Mesenteric fat pad (tissue), 1 donor: Measurements from ENCODE around the gene CBFA2T3. TPM values are rescaled to one million over a fixed set of nuclear protein-coding genes. Genes with fewer than 3 reads are reported as not detected.

Source experiments
- DNase-seq: peaks from one replicate; pipeline ENCODE4 v3.0.0-alpha.2; 2020; ENCODE audit warnings: low spot score
- total RNA-seq: library from RNA; stranded (reverse); fragmentation: NEBNext Ultra II Directional; extraction: Animal tissue kit (Norgen Biotek cat#: 25700); gene quantifications from one replicate; pipeline ENCODE4 v1.2.1, GENCODE V29; 2021
- donor health status: DM: yes; HTN: yes; CAD: no.

The CBFA2T3 gene
- total RNA-seq, 1 donor from 2014 or later, result 8.5 TPM

DNA sequence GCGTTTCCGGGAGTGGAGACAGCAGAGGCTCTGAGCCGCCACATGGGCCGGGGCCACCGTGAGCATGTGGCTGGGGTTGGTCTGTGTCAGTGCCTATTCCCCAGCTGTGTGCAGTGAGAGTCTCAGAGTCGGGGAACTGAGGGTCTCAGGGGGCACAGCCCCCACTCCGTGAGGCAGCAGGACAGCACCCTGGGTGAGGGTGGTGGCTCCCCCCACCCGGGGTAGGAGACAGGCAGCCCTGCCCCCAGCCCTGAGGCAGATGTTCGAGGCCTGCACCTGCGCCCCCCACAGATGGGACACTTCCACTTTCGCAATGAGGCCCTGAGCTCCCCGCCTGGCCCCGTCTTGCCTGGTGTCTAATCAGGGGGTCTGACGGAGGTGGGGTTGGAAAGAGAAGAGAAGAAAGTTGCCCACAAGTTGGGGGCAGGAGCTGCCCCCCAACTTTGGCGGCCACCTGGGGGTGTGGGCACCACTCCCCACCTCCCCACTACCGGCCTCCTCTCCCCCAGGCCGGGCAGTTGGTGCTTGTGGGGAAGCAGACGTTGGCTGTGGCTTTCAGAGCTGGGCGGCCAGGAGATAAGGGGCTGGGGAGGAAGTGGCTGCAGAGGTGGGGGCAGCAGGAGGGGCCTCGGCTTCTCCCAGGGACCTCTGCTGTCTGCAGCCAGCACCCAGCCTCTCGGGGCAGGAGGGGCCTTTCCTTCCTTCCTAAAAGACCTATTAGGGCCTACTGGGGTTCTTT, 1.8 kb upstream of the CBFA2T3 start:
- DNase-seq, result no peak

DNA sequence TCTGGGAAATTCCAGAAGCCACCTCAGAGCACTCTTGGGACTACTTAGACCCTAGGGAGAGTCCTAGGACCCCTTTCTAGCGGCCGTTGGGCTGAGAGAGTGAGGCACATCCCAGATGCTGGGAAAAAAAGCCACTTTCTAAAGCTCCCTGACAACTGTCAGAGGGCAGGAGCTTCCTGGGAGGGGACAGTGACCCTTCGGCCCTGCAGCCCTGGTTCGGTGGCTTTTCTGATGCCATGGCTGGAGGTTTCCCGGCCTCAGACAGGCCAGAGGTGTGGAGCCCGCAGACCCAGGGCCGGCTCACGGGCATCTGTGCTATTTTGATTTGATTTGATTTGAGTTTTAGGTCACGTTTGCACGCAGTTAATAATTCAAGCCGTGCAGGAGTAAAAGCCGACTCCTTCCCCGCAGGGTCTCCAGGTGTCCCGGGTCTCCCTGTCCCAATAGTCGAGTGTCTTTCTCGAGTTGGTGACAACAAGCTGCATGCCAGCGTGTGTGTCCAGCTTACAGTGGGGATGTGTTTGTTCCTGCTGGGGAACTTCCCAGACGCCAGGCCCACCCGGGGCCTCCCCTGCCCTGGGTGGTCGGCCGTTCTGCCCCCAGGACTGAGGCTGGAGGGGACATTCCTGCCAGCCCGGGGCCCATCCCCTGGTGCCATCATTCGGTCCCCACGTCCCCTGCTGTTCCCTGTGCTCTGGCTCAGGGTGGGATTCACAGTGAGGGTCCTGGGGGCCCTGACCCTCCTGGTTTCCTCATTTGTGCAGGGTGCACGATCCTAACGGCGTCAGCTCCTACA, 1.0 kb upstream of the CBFA2T3 start:
- DNase-seq, result no peak

DNA sequence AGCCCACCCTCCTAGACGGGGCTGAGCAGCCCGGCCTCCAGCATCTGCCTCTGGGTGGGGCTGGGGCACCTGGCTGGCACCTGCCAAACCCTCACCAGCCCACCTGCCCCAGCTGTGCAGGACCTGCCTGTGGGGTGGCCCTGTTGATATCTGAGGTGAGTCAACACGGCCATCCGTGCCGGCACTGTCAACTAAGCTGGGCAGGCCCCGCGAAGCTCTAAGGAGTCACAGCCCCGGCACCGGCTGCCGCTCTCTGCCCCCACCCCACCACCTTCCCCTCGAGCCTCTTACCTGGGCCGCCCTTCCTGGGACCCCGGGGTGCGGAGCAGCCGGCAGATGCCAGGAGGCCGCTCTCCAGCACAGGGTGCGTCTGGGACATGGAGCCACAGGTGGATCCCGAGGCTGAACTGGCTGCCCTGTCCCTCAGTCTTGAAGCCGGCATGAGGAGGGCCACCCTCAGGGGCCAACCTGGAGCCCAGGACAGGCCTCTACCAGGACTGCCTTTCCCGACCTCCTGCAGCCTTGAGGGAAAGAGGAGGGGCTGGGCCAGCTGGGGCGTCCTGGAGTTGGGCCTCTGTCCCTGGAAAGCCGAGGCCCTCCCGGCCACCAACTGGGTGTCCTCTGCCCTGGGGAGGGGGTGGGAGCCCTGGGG, 515 bp downstream of the CBFA2T3 start:
- no peak for DNase-seq

DNA sequence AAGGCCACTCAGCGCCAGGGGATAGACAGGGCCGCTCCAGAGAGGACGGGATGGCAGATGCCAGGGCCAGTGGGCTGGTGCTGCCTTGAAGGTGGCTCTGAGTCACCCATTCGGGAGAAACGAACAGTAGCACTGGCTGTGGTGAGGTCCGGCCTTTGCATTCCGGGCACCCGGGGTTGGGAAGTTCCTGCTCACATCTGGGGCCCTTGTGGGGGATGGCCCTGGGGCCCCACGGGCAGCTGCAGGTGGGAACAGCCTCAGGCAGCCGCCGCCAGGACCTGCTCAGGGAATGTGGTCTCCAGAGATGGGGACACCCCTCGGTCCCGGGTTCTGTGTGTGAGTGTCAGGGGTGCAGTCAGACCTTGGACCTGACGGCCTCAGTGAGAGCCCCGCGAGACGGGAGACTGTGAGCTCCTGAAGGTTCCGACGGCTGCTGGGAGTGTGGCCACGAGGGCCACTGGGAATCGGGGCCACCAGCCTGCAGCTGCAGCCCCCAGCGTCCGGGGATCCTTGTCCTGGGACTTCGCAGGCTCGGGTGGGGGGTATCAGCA, 1.4 kb downstream of the CBFA2T3 start:
- DNase-seq, result no peak

DNA sequence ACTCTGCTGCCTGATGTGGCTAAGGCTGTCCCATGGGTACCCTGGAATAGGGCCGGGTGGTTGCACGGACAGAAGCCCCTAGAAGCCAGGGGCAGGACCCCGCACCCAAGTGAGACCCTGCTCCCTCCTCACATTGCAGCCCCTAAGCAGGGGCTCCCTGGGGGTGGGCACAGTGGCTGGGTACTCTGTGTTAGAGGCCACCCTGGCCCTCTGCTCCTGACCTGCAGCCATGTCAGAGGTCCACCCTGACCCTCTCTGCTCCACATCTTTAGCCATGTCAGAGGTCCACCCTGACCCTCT, 2.1 kb downstream of the CBFA2T3 start:
- no peak for DNase-seq

DNA sequence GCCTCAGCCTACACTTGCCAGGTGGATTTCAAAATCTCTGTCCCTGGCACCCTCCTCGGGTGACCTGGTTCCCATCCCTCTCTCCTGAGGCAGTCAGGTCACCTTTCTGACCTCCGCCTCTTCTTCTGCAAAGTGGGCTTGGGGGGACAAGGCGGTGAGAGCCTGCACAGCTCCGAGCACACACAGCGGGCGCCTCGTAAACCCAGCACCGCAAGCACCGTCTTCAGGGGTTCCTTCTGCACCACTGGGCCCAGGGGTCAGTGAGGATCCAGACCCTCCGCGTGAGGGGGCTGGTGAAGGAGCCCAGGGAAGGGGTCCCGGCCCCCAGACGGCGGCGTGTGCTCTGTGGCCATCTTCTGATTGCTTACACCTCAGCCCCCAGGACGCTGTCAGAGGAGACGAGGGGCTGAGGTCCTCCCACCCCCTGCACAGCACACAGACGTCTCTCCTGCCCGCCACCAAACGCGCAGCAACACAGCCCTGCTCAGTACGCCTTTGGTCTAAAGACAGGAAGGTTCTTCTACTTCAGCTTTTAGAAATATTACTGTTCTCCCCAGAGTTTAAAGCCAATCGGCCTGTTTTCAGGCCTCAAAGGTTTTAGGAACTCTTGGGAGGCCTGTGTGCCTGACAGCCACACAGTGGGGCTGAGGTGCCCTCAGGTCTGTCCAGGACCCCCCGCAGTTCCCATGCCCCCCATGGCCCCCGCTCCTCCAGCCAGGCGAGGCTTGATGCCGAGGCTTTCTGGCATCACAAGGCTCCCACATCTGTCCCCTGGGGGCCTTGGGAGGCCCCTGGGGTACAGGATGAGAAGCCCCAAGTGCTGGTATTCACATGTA, 2.7 kb downstream of the CBFA2T3 start:
- no peak for DNase-seq

DNA sequence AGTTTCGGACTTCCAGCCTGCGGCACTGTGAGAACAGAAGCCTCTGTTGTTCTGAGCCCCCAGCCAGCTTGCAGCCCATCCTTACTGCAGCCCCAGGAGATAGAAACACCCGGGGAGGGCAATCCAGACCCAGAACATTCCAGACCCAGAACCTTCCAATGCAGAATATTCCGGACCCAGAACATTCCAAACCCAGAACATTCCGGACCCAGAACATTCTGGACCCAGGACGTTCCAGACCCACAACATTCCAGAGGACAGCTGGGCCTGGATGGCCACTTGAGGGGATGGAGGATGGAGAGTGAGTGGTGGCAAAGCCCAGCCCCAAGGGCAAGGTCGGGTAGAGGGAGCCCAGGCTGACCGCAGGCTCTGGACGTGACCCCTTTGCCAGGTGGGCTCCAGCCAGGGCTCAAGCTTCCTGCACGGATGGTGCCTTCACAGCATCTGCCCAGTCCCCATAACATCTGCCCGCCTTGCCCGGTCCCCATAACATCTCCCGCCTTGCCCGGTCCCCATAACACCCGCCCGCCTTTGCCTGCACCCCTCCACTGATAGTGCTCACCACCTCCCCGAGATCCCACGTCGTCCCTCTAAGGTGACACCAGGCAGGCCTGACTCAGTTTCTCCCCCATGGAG, 3.5 kb downstream of the CBFA2T3 start:
- DNase-seq, result no peak

DNA sequence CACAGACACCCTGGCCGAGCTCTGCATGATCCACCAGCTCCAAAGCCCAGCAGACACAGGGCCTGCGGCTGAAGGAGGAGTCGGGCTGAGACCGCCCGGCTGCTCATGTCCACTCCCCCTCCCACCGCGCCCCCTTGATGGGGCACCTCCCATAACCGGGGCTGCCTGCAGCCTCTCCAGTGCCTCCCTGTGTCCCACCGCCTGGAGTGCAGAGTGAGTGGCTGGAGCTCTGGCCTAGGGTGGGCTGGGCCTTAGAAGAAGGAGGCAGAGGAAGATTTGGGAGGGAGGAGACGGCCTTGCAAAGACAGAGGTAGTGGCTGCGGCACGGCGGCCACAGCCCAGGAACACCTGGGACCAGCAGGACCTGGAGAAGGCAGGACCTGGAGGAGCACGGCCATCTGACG, 4.0 kb downstream of the CBFA2T3 start:
- no peak for DNase-seq

DNA sequence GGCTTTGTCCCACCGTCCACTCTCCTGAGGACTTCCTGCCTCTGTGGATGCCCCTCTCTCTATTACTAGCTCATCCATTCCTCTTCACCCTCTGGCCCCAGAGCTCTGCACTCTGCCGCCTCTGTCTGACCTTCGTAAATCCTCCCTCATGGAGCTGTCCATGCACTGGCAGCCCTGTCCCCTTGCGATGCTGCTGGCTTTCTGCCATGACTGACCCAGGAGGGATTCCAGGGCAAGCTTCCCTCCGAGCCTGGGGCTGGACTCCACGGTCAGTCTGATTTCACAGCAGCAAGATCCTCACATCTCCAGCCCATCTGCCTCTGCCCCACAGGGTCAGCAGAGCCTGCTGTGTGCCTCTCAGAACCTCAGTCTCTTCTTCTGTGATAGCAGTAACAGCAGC, 4.7 kb downstream of the CBFA2T3 start:
- DNase-seq, result no peak

DNA sequence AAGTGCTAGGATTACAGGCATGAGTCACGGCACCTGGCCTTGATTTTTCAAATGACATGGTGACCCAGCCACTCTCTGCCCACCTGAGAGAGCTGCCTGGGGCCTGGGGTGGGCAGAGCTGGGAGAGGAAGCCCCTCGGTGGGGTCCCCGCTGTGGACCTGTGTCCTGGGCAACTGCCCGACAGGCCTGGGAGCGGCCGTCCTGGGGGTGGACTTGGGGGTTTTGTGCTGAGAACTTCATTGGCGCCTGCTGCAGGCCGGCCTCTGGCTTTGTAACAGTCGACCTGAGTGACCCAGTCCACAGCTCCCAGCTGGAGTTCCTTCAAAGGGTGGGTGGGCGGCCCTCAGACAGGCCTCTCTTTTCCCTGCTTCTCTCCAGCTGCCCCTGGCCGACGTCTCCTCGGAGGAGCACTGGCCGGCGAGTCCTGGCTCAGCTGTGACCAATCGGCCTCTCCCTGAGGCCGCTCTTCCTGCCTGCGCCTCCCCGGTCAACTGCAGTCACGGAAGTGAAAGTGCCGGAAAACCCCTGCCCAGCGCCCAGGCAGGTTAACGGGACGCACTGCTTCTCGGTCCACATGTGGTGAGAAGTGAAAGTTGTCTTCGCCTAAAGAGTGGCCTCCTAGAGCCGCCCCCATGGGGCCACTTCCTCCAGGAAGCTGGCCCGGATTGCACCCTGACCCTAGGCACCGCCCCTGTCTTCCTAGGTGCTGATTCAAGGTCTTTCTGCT, 5.5 kb downstream of the CBFA2T3 start:
- no peak for DNase-seq

DNA sequence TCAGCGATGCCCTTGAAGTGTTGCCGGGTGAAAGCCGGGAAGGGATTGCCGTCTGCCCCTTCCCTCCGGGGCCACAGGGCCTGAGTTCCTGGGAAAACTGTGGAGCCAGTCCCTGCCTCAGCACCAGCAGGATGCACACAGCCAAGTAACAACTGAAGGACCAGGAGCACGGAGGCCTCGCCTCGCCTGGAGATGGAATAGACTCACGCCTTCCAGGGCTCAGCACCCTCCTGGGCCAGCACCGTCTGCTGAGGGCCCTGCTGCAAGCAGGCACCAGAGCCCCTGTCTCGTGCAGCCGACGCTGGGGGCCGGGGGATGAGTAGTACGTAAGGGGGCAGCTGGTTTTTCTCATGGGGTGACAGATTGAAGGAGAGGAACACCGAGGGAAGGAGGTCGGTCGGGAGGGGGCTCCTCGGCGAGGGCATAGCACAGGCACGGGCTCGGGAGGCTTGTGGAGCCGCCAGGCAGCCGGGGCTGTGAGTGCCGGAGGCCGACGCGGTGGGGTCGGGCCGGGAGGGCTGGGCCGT, 6.4 kb downstream of the CBFA2T3 start:
- no peak for DNase-seq

DNA sequence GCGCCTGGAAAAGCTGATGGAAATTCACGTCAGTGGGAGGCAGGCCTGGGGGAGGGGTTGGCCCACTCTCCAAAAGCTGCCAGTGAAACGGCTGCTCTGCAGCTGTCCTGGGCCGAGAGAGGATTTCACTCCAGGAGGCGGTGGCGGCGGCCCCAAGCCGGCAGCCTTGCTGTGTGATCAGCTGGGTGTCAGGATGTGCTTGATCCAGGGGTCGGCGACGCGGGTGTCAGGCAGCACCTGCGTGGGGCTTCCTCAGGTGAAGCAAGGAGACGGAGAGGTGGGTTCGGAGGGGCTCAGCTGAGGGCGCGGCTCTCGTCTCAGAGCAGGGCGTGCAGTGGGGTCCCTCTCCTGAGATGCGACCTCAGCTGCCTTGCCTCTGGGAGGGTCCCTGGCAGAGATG, 7.0 kb downstream of the CBFA2T3 start:
- DNase-seq, result no peak

DNA sequence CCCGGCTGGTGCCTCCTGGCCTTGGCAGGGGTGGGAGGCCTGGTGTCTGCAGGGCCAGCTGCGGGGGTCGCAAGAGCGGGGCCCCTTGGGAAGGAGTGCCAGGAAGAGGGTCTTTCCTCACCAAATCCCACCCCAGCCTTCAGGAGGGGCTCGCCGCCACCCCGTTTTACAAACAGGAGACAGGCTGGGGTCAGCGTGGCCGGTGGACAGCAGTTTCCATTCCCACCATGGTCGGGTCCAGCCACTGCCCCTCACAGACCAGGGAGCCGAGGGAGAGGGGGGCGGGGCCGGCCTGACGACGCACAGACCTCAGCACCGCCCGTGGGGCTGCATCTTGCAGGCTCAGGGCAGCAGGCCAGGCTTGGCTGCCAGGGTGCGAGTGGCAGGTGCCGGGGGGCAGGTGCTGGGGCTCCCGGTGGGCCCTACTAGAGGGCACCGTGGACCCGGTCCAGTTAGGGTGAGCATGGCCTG, 7.6 kb downstream of the CBFA2T3 start:
- DNase-seq, result no peak

DNA sequence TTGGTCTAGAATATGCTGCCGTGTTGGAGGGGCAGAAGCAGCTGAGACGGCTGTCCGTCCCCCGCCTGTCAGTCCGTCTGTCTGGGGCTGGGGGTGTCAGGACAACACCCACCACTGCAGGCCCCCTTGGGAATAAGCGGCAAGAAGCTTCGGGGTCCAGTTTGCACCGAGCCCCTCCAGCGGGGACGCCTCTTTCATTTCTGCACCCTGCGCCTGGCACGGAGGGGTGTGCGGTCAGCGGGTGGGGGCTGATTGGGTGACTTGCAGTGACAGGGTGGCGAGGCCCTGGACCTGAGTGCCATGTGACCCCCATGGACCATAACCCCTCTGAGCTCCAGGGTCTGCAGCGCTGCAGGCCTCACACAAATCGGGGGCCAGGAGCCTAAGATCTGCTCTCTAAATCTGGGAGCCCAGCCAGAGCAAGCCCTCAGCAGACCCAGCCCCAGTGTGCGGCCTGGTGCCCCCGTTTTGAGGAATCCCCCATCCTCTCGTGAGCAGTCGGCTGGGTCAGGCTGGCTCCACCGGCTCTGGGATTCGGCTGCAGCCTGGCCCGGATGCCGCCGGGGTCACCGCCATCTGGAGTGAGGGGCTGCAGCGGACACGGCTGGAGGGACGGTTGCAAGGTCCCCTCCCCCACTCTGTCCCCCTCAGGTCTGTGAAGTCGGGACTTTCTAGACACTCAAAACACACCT, 8.3 kb downstream of the CBFA2T3 start:
- no peak for DNase-seq

DNA sequence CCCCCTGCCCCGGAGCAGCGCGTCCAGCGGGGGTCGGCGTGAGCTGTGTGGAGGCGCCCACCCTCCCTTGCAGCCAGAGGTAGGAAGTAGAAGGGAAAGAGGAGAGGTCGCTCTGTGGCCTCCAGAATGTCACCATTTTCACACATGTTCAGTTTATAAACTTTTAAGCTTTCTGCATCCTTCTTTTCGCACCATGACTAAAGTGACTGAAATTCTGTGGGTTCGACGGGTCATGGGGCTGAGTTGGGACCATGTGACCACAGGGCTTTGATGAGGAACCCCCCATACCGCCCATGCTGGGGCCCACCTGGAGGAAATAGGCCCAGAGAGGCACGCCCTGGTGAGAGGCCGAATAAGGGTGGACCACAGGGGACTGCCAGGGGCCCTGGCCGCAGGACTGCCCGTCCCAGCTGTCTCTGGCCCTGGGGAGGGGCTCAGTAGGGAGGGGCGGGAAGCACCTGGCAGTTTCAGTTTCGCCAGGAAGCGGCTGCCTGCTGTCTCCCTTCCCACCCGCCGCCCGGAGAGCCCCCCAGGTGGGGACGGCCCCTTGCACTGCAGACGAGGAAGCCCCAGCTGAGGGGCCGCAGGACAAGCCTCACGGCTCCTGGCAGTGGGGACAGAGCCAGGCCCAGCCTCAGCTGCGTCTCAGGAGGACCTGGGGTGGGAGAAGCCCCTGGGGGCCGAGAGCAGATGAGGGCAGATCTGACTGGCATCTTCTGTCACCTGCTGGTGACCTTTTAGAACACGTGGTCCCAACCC, 9.0 kb downstream of the CBFA2T3 start:
- no peak for DNase-seq

DNA sequence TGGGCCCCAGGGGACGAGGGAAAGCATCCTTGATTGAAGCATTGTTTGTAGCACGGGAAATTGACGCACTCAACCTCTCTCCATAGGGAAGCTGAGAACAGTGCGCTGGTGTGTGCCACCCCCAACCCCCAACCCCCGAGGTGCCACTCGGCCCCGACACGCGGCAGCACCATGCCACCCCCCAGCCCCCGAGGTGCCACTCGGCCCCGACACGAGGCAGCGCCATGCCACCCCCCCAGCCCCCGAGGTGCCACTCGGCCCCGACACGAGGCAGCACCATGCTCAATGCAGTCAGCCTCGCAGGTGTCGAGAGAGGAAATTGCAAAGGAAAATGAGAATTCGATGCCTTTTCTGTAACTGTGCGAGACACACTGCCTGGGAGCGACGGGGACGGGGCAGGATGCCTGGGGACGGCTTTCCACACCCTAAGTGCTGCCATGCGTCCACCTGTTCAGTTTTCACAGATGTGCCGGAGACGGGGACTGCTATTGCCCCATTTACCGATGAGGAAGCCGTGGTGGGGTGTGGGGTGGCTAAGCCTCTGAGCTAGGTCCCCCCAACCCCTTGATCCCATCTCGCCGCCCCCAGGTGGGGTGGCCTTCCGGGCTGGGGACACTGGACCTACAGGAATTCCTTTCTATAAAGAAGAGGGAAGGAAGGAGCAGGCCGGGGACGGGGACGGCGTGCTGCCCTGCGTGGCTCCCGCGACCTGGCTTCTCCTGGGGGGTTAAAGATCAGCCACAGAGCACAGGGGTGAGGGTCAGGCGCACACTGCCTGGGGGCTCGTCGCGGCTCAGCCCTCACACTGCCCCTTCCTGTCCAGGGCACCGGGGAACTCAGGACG, 9.8 kb downstream of the CBFA2T3 start:
- DNase-seq, result no peak

DNA sequence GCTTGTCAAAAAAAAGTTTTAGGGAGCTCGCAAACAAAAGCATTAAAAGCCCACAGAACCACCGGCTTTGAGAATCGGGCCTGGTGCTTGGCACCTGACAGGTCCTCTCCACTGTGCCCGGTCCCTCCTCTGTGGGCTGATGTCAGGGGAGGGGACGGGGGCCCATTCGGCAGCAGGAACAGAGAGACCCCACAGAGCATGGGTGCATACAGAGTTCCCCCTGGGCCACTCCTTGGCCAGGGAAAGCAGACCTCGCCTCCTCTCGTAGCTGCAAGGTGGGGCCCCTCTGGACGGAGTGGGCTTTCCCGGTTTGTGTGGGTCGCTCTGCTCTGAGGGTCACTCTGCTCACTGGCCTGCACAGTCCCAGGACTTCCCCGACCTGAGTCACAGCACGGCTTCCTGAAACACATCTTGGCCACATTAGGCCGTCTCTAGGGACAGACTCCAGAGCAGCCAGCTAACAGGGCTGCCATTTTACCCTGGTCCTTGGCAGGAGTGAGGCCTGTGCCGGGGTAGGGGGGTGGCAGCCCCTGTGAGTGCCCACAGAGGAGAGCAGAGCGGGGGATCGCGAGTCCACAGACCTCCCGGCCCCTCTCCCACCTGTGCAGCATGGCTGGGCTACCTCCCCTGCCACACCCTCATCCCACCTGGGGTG, 11.1 kb downstream of the CBFA2T3 start:
- DNase-seq, result no peak
